GM15510 (cell line): ENCODE measurements around the gene SLIT3.

Experiments
- POLR2A ChIP-seq: IDR thresholded peaks from 3 replicates; pipeline ENCODE4 v1.6.1; 2011; ENCODE audit warnings: borderline replicate concordance; ENCODE audit not compliant: insufficient read length; ENCODE audit errors: extremely low read depth

SLIT3 gene

GRCh38 chr5:169161022-169161680 is 139.8 kb downstream of the SLIT3 start:
- TF ChIP-seq POLR2A: no peak

- TF ChIP-seq POLR2A: no peak
Measured at GRCh38 chr5:169160405-169160901, 140.5 kb downstream of the SLIT3 start.

- no peak for TF ChIP-seq POLR2A
Measured at GRCh38 chr5:169158764-169159163, 142.2 kb downstream of the SLIT3 start.

- TF ChIP-seq POLR2A: no peak
Measured at GRCh38 chr5:169157064-169157463, 143.9 kb downstream of the SLIT3 start.

- TF ChIP-seq POLR2A: no peak
Measured at GRCh38 chr5:169154679-169155078, 146.3 kb downstream of the SLIT3 start.

- TF ChIP-seq POLR2A: no peak
Measured at GRCh38 chr5:169153405-169153804, 147.5 kb downstream of the SLIT3 start.

DNA sequence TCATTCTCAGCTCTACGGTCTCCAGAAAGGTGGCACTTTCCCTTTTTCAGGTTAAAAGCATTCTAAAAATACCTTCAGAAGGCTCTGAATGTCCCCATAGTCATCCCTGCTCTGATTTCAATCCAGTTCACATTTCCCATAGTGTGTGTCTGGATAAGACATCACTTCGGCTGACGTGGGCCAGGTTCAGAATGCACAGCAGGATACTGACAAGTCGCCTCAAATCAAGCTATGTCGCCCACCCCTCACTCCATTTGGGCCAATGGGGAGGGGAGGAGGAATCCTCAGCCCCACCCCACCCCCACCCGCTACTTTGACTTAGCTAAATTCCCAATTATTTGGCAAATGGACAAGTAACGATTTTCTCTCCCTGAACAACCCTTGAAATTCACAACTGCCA is 148.0 kb downstream of the SLIT3 start:
- no peak for TF ChIP-seq POLR2A

DNA sequence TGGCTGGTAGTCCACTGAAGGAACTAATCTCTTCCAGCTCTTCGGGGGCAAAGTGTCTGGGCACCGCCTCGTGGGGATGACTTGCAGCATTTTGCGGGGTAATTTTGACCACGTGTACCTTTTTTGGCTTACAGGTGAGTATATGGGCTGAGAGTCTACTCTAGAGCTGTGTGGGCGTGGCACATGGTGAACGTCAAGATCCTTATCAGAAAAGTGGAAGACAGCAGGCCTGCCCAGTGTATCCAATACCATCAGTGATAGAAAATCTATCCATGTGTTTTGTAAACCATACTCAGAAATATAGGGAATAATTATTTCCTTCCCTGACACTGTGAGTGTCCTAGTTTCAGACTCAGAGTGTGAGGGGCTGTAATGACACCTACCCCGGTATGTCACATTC is 148.5 kb downstream of the SLIT3 start:
- no peak for TF ChIP-seq POLR2A

GRCh38 chr5:169151051-169151805 is 149.7 kb downstream of the SLIT3 start:
- no peak for TF ChIP-seq POLR2A

DNA sequence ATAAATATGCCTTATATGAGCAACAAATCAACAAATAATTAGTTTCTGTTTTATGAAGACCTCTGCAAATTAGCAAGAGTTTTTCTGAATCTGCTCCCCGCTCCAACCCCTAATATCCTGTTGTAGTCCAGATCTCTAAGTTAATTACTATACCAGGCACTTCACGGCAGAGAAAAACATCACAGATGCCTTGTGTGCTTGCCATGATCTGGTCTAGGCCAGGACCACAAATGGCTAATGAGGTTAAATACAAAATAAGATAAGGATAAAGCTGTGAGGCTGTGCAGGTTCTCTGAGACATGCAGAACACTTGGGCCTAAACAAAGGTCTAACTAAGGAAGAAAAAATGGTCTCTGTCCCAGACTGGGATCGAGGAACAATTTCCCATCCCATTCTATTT is 150.8 kb downstream of the SLIT3 start:
- TF ChIP-seq POLR2A: no peak

GRCh38 chr5:169149317-169149716 is 151.6 kb downstream of the SLIT3 start:
- no peak for TF ChIP-seq POLR2A

DNA sequence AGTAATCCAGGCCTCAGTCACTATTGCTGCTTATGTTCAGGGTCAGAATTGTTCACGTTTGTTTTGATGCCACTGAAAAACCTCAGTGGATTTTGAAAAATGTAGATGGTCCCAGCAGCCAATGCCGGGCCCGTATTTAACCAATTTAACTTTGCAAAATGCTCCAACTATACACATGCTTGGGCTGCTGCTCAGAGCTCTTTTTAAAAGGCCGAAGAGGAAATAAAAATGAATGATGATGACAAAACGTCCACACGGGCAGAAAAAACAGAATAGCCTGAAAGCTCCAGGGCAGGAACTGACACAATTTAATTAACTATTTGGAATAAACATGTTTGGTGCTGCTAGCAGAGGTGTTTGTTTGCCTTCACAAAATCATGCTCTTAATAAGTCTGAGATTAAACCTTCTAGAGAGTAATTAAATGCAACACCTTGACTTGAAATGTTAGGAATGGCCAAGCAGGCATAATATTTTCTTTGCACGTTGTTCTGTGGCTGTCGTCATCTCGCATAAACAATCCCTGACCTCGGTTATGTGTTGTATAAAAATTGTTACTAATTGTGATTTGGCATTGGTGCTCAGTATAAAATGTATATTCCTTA is 152.7 kb downstream of the SLIT3 start:
- TF ChIP-seq POLR2A: no peak

- TF ChIP-seq POLR2A: no peak
Measured at GRCh38 chr5:169147534-169147933, 153.4 kb downstream of the SLIT3 start.

- TF ChIP-seq POLR2A: no peak
Measured at GRCh38 chr5:169146158-169146557, 154.8 kb downstream of the SLIT3 start.

DNA sequence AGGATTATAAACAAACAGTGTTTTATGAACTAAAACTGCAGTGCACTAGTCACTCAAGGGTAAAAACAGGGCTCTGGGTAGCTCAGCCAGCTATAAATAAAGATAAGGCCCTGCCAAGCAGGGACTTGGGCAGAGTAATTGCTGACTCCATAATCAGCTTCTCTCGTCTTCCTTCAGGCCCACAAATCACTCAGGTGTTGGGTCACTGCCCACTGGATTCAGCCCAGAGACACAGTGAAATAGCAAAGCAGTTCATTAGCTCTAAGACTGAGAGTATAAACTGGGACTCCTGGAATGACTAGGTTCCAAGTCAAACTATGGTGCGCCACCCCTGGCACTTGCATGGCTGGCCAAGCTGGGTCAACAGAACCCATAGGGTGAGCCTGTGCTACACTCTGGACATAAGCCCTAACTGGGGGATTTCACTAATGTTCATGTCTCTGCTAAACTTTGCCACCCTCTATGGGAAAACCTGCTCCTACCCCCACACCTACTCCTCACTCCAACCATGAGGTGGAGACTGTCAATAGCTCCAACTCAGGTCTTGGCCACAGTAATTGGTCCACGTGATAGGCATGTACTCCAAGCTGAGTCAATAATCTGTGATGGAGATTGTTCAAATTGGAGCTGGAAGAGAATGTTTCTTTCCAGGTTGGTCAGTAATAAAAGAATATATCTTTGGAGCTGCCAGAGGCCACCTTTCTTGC is 158.5 kb downstream of the SLIT3 start:
- TF ChIP-seq POLR2A: no peak
